ENCODE results near the gene GP5.

Gene GP5

DNA sequence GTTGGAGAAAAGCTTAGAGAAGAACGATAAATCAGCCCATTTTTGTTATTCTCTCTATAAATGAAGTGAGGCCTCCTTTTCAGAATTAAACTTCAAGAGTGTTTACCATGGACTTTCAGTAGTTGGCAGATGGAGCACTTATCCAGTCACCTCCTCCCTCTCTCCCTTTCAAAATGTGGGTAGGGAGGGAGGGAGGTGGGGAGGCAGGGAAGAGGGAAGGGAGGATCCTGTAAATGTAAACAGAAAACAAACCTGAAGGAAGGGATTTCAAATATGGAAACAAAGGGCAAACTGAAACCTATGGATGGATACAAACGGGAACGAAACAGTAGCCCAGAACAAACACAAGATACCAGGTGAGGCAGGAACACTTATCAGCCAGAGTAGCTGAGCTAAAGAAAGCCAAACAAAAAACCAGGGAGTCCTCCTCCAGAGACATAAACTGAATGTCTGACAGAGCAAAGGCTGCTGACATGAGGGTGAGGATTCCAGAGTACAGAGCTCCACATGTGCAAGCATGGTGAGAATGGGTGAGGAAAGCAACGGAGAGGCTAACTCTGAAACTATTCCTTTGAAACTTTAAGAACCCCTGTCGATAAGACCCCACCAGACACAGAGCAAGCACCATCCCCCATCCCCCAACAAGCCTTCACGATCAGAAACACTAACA, 41.0 kb upstream of the GP5 start:
- no peak overlapping the region for H3K4me3 ChIP-seq (ENCODE audit: low read depth, low read length)
- TF ChIP-seq, protein P1, sequence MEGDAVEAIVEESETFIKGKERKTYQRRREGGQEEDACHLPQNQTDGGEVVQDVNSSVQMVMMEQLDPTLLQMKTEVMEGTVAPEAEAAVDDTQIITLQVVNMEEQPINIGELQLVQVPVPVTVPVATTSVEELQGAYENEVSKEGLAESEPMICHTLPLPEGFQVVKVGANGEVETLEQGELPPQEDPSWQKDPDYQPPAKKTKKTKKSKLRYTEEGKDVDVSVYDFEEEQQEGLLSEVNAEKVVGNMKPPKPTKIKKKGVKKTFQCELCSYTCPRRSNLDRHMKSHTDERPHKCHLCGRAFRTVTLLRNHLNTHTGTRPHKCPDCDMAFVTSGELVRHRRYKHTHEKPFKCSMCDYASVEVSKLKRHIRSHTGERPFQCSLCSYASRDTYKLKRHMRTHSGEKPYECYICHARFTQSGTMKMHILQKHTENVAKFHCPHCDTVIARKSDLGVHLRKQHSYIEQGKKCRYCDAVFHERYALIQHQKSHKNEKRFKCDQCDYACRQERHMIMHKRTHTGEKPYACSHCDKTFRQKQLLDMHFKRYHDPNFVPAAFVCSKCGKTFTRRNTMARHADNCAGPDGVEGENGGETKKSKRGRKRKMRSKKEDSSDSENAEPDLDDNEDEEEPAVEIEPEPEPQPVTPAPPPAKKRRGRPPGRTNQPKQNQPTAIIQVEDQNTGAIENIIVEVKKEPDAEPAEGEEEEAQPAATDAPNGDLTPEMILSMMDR (IDR thresholded peaks at IDR 0.05; ENCODE audit: insufficient read depth, low read depth, low read length, missing control alignments): no peak
- DNase-seq (ENCODE audit: low read depth): no peak

DNA sequence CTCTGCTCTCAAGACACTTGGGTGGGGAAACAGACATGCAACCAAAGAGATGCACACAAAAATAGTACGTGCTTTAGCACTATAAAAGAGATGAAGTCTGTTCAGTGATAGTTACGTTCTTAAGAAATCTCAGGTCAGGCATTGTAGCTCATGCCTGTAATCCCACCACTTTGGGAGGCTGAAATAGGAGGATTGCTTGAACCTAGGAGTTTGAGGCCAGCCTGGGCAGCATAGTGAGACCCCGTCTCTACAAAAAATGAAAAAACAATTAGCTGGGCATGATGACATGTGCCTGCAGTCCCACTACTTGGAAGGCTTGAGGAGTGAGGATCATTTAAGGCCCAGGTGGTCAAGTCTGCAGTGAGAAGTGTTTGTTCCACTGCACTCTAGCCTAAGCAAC, 35.4 kb upstream of the GP5 start:
- TF ChIP-seq, protein P1 (IDR thresholded peaks at IDR 0.05; ENCODE audit: insufficient read depth, low read depth, low read length, missing control alignments): no peak
- no peak for DNase-seq (ENCODE audit: low read depth)
- H3K4me3 ChIP-seq (ENCODE audit: low read depth, low read length): no peak overlapping the region

DNA sequence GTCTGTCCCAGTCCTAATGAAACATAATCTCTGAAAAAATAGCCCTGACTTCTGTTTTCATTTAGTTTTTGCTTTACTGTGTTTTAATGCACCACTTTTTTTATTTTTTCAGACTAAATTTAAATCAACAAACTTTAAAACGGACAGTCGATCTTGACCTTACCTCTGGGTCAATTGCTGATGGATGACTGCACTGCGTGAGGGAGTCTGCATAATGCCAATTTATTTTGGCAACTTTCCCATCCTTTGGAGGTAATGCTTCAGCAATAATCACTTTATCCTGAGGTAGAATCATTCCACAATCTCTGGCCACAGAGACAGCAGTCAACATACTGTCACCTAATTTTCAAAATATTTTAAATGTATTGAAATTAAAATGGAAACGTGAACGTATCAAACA, 32.5 kb upstream of the GP5 start:
- DNase-seq (ENCODE audit: low read depth): no peak
- TF ChIP-seq, protein P1 (IDR thresholded peaks at IDR 0.05; ENCODE audit: insufficient read depth, low read depth, low read length, missing control alignments): no peak
- no peak overlapping the region for H3K4me3 ChIP-seq (ENCODE audit: low read depth, low read length)

DNA sequence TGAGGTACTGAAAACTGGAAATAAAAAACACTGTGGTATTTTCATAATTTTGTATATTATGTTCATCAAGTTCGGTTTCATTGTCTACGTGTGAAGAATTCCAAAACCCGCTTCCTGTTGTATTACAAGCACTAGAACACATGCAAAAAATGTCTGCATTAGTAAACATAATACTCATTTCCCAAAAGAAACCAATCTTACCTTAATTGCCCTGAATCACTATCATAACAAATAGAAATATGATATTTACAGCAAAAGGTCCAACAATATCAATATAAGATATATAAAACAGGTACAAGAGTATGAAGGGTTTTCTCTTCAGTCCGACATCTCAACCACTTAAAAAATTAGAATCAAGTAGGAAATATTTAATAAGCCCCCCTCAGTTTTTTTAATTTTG, 26.3 kb upstream of the GP5 start:
- H3K4me3 ChIP-seq (ENCODE audit: low read depth, low read length): no peak overlapping the region
- no peak for DNase-seq (ENCODE audit: low read depth)
- TF ChIP-seq, protein P1 (IDR thresholded peaks at IDR 0.05; ENCODE audit: insufficient read depth, low read depth, low read length, missing control alignments): no peak

DNA sequence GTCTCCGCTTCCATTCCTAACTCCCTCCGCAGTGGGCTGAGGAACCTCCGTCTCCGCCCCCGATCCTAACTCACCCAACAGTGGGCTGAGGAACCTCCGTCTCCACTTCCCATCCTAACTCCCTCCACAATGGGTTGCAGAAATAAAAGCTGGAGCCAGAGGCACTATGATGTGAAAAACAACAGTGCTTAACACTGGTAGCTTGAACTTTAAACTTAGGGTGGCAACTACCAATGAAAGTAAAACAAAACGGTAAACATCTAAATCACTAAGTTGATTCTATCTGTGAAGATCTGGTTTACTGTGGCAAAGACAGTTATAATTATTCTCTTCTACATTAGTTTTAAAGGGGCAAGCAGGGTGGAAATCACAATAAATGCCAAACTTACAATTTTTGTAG, 25.9 kb upstream of the GP5 start:
- TF ChIP-seq, protein P1 (IDR thresholded peaks at IDR 0.05; ENCODE audit: insufficient read depth, low read depth, low read length, missing control alignments): no peak
- no peak for DNase-seq (ENCODE audit: low read depth)
- no peak overlapping the region for H3K4me3 ChIP-seq (ENCODE audit: low read depth, low read length)

DNA sequence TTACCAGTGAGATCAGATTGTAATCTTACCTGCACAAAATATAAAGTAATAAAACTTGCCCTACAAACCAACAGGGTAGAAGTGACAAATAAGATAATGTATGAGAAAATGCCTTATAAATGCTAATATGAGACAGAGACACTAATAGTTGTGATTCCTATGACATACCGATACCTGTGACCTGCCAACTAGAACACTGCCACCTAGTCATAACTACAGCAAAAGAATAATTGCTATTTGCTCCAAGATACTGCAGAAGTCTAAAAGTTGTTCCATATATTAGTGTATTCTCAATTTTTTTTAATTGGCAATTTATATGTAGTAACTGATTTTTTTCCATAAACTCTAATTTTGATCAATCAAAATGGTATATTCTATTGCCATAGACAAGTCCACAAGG, 25.3 kb upstream of the GP5 start:
- no peak for DNase-seq (ENCODE audit: low read depth)
- TF ChIP-seq, protein P1 (IDR thresholded peaks at IDR 0.05; ENCODE audit: insufficient read depth, low read depth, low read length, missing control alignments): no peak
- no peak overlapping the region for H3K4me3 ChIP-seq (ENCODE audit: low read depth, low read length)

DNA sequence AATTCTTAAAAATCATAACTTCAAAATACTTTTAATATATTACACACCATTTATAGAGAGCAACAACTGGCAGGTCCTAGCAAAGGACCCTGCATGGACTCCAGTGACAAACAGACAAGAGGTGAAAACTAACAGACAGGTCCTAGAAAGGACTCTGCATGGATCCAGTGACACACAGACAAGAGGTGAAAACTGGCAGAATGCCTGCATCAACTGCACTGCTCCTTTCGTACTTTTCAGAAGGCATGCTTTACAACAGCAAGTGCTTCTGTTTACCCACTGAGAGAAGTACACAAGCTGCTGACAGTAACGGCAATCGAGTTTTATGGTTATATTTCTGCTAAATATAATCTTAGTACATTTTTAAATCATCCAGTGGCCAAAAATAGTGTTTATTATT, 24.3 kb upstream of the GP5 start:
- no peak overlapping the region for H3K4me3 ChIP-seq (ENCODE audit: low read depth, low read length)
- no peak for DNase-seq (ENCODE audit: low read depth)
- TF ChIP-seq, protein P1 (IDR thresholded peaks at IDR 0.05; ENCODE audit: insufficient read depth, low read depth, low read length, missing control alignments): no peak
